Fibroblast of skin of left quadriceps (primary cell): ENCODE measurements around the gene ANK3.

Experiments
- DNase-seq, 2 experiments: peaks; one replicate each; pipeline ENCODE4 v3.0.0-alpha.2; 2013; ENCODE audit warnings: low read depth in 2 of 2

ANK3 gene

GRCh38 chr10:60281331-60281730 is 108.3 kb downstream of the ANK3 start:
- no peak for DNase-seq

- DNase-seq, result no peak
Observed at GRCh38 chr10:60280475-60280874, 109.2 kb downstream of the ANK3 start.

DNA sequence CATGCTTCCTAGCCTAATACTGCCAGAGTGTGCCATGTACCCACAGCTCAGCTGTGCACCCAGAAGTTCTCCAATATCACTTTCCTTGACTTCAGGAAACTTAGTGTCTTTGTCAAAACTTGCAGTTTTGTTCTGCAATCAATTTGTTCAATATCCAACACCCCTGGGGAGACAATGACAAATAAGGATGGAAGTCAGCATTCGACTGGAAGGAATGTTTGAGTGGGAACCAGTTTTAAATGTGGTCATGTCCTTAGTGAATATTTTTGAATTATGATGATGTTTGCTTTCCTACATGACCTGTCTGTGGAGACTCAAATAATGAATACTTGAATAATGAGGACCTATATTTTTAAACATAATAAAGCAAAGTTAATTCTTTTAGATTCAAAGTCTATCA is 112.0 kb downstream of the ANK3 start:
- DNase-seq, result no peak

DNA sequence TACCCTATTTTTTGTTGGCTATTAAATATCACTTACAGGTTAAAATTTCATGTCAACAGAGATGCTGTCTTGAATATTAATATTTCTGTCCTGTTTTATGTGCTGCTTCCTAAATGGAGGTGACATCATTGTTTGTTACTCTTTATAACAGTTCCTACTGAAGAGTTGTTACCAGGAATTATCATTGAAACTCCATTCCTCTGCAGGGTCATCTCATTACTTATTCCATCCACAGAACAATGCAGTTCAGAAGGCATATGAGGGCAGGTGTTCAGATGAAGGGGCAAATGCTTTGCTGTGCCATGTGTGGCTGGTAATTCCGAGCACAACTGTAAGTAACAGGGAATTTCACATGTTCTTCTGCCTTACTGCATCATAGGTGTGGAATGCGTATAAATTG is 113.4 kb downstream of the ANK3 start:
- no peak for DNase-seq

DNA sequence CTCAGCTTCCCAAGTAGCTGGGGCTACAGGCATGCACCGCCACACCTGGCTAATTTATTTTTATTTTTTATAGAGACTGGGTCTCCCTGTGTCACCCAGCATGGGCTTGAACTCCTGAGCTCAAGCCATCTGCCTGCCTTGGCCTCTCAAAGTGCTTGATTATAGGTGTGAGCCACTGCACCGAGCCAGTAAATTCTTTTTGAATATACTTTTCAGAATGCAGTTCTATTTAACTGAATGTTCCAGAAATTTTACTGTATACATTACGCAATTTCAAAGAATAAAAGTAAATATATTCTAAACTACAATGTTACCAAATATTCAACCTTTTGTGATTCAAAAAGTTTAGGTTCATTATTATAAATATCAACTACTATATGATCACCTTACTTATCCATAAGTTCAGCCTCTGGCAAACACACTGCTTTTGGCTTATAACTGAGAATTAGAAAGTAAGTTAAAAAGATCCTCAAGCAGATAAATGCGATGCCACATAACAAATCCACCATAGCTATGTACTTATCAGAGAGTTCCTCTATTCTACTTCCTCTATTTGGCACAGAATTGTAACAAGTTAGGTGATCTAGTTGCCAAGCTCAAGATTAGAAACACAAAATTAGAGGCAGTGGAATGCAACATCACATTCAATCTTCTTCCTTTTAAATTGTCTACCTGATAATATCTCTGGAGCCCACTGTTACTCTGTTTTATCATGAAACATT is 118.2 kb downstream of the ANK3 start:
- DNase-seq, result no peak

- no peak for DNase-seq
Observed at GRCh38 chr10:60270426-60270825, 119.2 kb downstream of the ANK3 start.

GRCh38 chr10:60267802-60268201 is 121.9 kb downstream of the ANK3 start:
- no peak for DNase-seq

DNA sequence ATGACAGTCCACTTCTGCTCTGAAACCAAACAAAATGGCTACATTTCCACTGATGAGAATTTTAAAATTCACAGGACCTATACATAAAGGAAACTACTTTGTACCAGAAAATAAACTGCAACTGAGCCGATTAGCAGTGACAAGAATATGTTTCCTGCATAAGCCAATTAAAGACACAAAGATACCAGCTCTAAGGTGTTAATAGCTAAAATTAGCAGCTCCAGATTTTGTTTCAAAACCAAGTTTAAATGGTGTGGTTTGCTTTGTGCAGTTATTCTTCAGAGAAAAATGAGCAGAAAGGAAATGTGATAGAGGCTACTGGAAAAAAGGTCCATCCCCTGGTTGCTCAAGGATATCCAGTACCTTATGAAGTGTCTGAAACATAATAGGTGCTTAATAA is 123.2 kb downstream of the ANK3 start:
- DNase-seq, result no peak

DNA sequence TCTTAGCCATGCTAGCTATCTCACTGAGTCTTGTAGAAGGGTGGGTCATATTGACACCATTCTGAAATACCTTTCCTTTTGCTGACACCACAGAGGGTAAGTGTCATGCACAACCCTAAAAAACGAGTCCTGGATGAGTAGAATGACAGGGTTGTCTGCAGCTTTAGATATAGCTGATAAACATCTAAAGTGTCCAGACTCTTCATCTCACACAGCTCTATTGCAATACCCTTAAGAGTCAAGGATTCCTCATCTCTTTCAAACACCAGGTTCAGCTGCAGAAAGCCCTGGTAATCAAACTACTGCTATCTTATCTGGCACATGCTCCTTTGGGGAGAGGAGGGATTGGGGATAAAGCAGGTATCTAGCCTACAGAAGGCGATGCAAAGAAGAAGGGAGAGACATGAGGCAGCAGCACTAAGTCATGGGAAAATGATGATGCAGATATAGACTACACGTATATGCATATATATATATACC is 127.0 kb downstream of the ANK3 start:
- no peak for DNase-seq

GRCh38 chr10:60260321-60260720 is 129.4 kb downstream of the ANK3 start:
- no peak for DNase-seq

- no peak for DNase-seq
Observed at GRCh38 chr10:60258429-60258797, 131.3 kb downstream of the ANK3 start.

GRCh38 chr10:60257767-60258428 is 131.8 kb downstream of the ANK3 start:
- DNase-seq, result no peak

- no peak for DNase-seq
Observed at GRCh38 chr10:60254776-60255175, 134.9 kb downstream of the ANK3 start.

- no peak for DNase-seq
Observed at GRCh38 chr10:60253484-60253883, 136.2 kb downstream of the ANK3 start.

DNA sequence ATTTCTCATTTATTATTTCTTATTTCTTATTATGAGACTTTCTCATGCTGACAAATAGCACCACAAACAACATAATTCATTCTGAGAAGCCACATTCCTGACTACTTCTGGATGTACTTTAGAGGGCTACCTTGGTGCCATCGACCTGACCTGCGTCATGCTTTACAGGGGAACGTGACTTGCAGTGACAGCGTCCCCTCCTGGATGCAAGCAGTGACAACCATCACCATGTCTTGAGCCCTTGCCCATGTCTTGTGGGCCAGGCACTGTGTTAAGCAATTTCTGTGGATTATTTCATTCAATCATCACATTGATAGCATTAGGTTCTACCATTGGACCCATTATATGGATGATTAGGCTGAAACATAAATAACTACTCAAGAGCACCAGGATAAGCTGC is 137.0 kb downstream of the ANK3 start:
- no peak for DNase-seq

GRCh38 chr10:60246382-60246781 is 143.3 kb downstream of the ANK3 start:
- DNase-seq, result no peak

GRCh38 chr10:60239228-60239627 is 150.4 kb downstream of the ANK3 start:
- DNase-seq, result no peak

DNA sequence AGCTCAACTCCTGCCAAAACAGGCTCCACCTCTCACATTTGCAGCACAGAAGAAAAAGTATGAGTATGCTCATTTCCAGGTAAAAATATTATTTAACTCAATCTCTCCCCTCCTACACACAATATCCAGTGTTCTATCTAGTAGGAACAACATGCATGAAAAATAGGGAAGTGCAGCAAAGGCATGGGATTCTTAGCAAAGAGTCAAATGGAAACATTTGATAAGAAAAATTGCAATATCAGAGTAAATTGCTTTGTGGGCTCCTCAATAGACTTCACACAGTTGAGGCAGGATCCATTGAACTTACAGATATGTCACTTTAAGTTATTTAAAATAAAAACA is 150.9 kb downstream of the ANK3 start:
- no peak for DNase-seq

DNA sequence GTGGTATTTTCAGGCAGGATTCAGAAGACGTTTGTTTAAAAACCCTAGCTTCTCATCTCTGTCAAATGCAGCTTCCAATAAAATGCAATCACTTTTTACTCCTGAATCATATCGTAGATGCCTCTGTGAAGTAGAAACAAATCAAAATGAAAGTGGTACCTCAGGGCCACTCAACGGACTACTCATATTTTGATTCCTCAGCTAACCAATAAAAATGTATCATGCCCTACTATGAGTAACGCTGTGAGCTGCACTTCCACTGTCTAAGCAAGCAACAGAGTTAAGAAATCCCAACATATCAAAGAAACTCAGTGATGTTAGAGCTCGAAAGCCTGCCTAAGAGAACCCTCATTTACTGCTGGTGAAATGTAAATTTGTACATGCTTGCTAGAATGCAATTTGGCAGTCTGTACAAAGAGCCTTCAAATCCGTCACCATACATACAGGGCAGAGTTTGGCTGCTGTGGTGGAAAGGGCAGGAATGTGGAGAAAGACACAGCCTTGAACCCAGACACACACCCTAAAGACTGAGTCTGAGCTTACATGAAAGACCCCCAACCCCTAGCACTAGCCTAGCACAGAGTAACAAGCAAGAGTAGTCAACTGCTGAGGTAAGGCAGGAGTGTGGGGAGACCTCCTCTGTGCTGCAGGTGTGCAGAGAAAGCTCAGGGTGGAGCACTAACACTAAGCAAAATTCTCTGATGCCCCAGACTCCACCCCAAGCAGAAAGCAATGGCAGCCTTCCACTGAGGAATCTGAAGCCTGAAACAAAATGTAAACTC is 151.5 kb downstream of the ANK3 start:
- DNase-seq, result peak; percentile 12 to 15

DNA sequence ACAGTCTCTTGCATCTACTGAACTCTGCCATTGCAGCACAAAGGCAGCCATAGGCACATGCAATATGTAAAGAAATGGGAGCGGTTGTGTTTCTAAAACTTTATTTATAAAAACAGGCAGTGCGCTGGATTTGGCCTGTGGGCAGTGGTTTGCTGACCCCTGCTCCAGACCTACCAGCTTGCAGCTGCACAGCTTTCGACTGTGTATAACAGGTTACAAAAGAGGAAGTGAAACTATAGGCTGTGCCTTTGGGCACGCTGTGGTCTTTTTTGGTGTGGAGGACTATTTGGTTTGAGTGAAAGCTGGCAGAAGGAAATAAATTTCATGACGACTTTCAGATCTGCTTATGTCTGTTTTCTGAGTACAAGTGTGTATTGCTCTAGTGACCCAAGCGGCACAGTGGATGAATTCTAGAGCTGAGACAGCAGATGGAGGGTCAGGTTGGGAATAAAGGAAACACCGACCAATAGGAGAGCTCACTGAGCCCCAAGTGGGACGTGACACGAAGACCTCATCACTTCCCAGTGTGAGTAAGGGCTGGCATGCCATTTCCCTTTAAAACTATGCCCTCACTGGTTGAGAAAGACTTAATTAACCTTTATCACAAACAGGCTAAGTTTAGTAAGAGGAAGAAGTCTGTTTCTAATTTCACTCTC is 152.7 kb downstream of the ANK3 start:
- peak; percentile 32 for DNase-seq

- peak; percentile 13 to 16 for DNase-seq
Observed at GRCh38 chr10:60235001-60235400, 154.7 kb downstream of the ANK3 start.

GRCh38 chr10:60234551-60234950 is 155.1 kb downstream of the ANK3 start:
- no peak for DNase-seq
